K562 (cell line): Measurements from ENCODE around the gene TCF3. TPM values are rescaled to one million over a fixed set of nuclear protein-coding genes. Genes with fewer than 3 reads are reported as not detected.

ENCODE experiments used
- DACH1 ChIP-seq: fragments of 450-650 bp; IDR thresholded peaks from 2 replicates; pipeline ENCODE4 v1.6.1; 2018; ENCODE audit not compliant: partially characterized antibody
- ELF4 ChIP-seq: fragments of 450-650 bp; formaldehyde crosslinking; IDR thresholded peaks from 2 replicates; pipeline ENCODE4 v1.4.0; 2022; ENCODE audit warnings: missing genetic modification characterization
- FOS ChIP-seq: IDR thresholded peaks from 3 replicates; pipeline ENCODE4 v1.6.1; 2011; ENCODE audit not compliant: insufficient read length; ENCODE audit errors: extremely low read depth
- FOXJ3 ChIP-seq: sonication (generic); formaldehyde crosslinking; IDR thresholded peaks from 2 replicates; pipeline ENCODE4 v1.4.0; 2020; ENCODE audit warnings: mild to moderate bottlenecking, missing genetic modification reagents
- GABPB1 ChIP-seq: sonication (generic); formaldehyde crosslinking; IDR thresholded peaks from 2 replicates; pipeline ENCODE4 v1.8.0; 2022; ENCODE audit warnings: mild to moderate bottlenecking, missing genetic modification reagents
- MLX ChIP-seq, 2 experiments: fragments of 450-650 bp in 1 of 2; sonication (generic) in 1 of 2; formaldehyde crosslinking; conservative IDR thresholded peaks; 2 replicates each; pipeline versions ENCODE4 v1.4.0 to v1.8.1; 2020 to 2022; ENCODE audit warnings: mild to moderate bottlenecking in 1 of 2, missing genetic modification reagents in 1 of 2
- NELFE ChIP-seq: IDR thresholded peaks from 2 replicates; pipeline ENCODE4 v1.6.1; 2011; ENCODE audit warnings: mild to moderate bottlenecking; ENCODE audit not compliant: insufficient read depth, insufficient read length
- PRDM10 ChIP-seq: fragments of 450-650 bp; IDR thresholded peaks from 2 replicates; pipeline ENCODE4 v1.6.1; 2018; ENCODE audit not compliant: partially characterized antibody
- SMARCE1 ChIP-seq: fragments of 450-650 bp; IDR thresholded peaks from 2 replicates; pipeline ENCODE4 v1.7.1; 2016; ENCODE audit warnings: mild to moderate bottlenecking
- SNRNP70 ChIP-seq: fragments of 200-400 bp; formaldehyde crosslinking; optimal IDR thresholded peaks from 2 replicates; pipeline ENCODE3; 2017; ENCODE audit warnings: low read depth, low read length
- TRIM25 ChIP-seq: fragments of 450-650 bp; IDR thresholded peaks from 2 replicates; pipeline ENCODE4 v1.7.0; 2016; ENCODE audit warnings: borderline replicate concordance
- U2AF1 ChIP-seq: fragments of 200-400 bp; formaldehyde crosslinking; optimal IDR thresholded peaks from 2 replicates; pipeline ENCODE3; 2017; ENCODE audit warnings: mild to moderate bottlenecking, low read depth, low read length, moderate library complexity
- USF1 ChIP-seq: sonication (generic); formaldehyde crosslinking; IDR thresholded peaks from 2 replicates; pipeline ENCODE4 v1.9.0; 2022; ENCODE audit warnings: mild to moderate bottlenecking, missing genetic modification reagents
- ZEB2 ChIP-seq: fragments of 450-650 bp; IDR thresholded peaks from 2 replicates; pipeline ENCODE4 v1.6.1; 2016
- ZNF133 ChIP-seq: fragments of 250-450 bp; sonication (Bioruptor Pico); IDR thresholded peaks from 2 replicates; pipeline ENCODE4 v1.4.0; 2020; ENCODE audit warnings: mild to moderate bottlenecking
- ZNF518B ChIP-seq: fragments of 250-450 bp; sonication (Bioruptor Pico); IDR thresholded peaks from 2 replicates; pipeline ENCODE4 v1.5.0; 2021; ENCODE audit warnings: mild to moderate bottlenecking, moderate library complexity
- ZNF668 ChIP-seq: fragments of 250-450 bp; sonication (Bioruptor Pico); IDR thresholded peaks from 2 replicates; pipeline ENCODE4 v1.8.0; 2022; ENCODE audit warnings: mild to moderate bottlenecking, inconsistent platforms
- ZNF699 ChIP-seq: fragments of 250-450 bp; sonication (Bioruptor Pico); IDR thresholded peaks from 2 replicates; pipeline ENCODE4 v1.8.0; 2021; ENCODE audit warnings: mild to moderate bottlenecking, moderate library complexity; ENCODE audit not compliant: insufficient replicate concordance
- polyA plus RNA-seq, 8 experiments: library from polyadenylated mRNA; depleted of rRNA in 4 of 8; stranded (reverse) in 5 of 8; unstranded in 3 of 8; fragments of >200 nt; fragmentation: Nextera tagmentation in 2 of 8; fragmentation: Illumina TruSeq in 1 of 8; extraction: Ambion mirVana in 2 of 8; extraction: Trizol in 1 of 8; gene quantifications; 2 replicates each; pipeline versions ENCODE4 v1.2.1 to v1.2.3, GENCODE V29; 2011 to 2014; ENCODE audit warnings: inconsistent platforms in 1 of 8, missing spikeins in 1 of 8
- total RNA-seq, 7 experiments: library from RNA; depleted of rRNA in 6 of 7; stranded (reverse); fragments of >200 nt in 6 of 7; fragmentation: Illumina TruSeq in 2 of 7; extraction: Trizol in 2 of 7; gene quantifications; 2 replicates each; pipeline versions ENCODE4 v1.2.1 to v1.2.3, GENCODE V29; 2011 to 2021; ENCODE audit warnings: low replicate concordance in 1 of 7

TCF3 gene
- total and polyA plus RNA-seq, 9 of the 15 experiments (the other 6 are each of a cell fraction or from before 2014, with no cell fraction given): 5.6 to 259 (median 84.0) TPM

- 0 out of 2 replicates have a peak, but pooled peaks have one; percentile 18 for TF ChIP-seq SMARCE1
- no peak for TF ChIP-seq DACH1
- TF ChIP-seq ZEB2: peak; percentile 23; the same call in 1 of the 2 replicates
- no peak for TF ChIP-seq FOS
- 0 out of 2 replicates have a peak, but pooled peaks have one; percentile 50 for TF ChIP-seq TRIM25
- no peak for TF ChIP-seq MLX (CRISPR knock-in tag; conservative IDR thresholded peaks at IDR 0.05)
- no peak for TF ChIP-seq FOXJ3
- no peak for TF ChIP-seq USF1 (CRISPR knock-in tag)
- no peak for TF ChIP-seq ZNF133 (CRISPR knock-in tag)
- TF ChIP-seq SNRNP70: no peak
- TF ChIP-seq ELF4 (CRISPR knock-in tag): no peak
- peak; percentile 80 for TF ChIP-seq PRDM10
- no peak for TF ChIP-seq ZNF518B (CRISPR knock-in tag)
- no peak for TF ChIP-seq U2AF1
- TF ChIP-seq GABPB1: no peak
- TF ChIP-seq ZNF699 (CRISPR knock-in tag): no peak
- no peak for TF ChIP-seq NELFE
- TF ChIP-seq ZNF668 (CRISPR knock-in tag): no peak
These were observed 82.4 kb downstream of the TCF3 start (continued) for GRCh38 chr19:1569997-1570396.
